Fibroblast of skin of back (primary cell): ENCODE results near the gene PLEKHH1.

Experiments
- DNase-seq: peaks from one replicate; pipeline ENCODE4 v3.0.0-alpha.2; 2013

Gene PLEKHH1

DNA sequence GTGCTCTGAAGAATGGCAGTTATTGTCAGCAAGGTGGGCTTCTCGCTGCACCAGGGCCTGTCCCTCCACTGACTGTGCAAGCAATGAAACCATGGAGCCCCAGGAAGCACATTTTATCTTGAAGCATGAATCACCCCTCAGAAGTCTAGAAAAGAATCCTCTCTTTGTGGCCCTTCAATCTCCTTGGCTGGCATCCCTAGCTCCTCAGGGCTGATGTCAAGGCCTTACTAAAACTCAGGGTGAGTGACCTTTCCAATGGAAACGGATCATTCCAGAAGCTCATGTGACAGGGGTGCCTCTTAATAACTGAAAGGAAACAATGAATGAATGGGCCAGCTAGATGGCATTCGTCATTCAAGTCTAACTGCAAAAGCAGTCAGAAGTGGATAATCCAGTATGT lies 22.3 kb upstream of the PLEKHH1 start:
- no peak for DNase-seq

DNA sequence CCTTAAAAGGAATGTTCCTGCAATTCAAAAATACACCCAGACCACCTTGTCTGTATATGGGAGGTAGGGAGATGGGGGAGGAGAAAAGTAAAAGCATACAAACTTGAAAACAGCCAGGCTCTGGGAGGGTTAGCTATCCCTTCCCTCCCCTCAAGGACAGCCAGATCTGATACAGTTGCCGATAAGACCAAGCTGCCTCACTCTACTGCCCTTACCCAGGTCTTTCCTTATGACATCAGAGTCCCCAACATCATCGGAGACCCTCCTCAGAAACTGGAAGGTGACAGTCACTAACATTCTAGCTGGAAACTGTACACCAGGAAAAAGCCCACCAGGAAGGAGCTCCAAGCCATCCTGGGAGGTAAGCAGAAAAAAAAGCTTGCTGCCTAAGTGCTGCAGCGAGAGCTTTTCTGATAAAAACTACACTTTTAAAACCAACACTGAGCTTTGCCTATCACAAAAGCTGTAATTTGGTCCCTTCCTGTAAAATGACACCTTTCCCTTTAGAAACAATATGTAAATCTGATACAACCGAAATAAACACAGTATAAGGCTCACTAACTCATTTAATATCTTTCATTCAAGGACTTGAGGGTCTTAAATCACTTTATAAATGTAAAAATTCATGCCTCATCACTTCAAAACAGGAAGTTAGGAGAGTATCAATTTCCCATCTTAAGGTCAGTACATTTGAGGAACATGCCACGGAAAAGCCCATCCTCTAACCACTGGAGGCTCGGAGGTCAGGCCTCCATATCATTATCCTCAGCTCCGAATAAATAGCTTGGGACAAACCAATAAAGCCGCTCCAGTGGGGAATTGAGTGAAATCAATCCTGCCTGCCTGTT lies 20.4 kb upstream of the PLEKHH1 start:
- DNase-seq: no peak

DNA sequence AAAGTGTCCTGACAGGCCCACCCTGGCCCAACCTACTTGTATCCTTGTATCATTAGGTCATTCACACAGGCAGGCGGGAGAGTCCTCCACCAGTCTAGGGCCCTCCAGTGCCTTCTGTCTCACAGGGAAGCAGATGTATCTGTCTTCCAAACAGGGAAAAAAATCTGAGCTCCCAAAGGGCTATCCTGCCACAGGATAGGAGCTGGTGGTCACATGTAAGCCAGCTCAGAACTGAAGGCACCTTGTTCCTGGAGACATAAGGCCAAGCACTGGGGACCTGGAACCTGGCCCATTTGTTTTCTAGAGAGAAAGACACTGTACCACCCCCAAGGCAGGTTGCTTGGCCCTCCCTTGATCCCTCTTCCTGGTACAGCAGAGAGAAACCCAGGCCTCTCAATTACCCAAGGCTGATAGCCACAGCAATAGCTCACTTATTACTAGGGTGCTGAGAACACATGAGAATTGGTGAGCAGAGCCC lies 19.4 kb upstream of the PLEKHH1 start:
- no peak for DNase-seq

DNA sequence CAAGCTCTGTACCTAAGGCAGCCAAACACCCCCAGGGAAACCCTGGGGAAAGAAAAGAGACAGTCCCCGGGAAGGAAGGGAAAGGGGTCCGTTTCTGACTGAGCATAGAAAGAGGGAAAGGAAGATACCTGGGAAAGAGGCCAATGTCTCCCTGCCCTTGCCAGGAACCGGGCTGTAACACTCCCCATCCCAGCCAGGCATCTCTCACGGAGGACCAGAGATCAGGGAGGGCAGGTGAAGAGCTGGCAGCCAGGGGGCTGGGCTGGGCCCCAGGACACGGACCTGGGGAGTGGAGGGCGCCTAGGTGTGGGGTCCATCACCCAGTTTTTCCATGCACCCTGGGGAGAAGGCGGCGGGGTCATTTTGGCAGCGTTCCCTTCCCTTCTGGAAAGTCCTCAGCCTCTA lies 18.9 kb upstream of the PLEKHH1 start:
- DNase-seq: no peak

DNA sequence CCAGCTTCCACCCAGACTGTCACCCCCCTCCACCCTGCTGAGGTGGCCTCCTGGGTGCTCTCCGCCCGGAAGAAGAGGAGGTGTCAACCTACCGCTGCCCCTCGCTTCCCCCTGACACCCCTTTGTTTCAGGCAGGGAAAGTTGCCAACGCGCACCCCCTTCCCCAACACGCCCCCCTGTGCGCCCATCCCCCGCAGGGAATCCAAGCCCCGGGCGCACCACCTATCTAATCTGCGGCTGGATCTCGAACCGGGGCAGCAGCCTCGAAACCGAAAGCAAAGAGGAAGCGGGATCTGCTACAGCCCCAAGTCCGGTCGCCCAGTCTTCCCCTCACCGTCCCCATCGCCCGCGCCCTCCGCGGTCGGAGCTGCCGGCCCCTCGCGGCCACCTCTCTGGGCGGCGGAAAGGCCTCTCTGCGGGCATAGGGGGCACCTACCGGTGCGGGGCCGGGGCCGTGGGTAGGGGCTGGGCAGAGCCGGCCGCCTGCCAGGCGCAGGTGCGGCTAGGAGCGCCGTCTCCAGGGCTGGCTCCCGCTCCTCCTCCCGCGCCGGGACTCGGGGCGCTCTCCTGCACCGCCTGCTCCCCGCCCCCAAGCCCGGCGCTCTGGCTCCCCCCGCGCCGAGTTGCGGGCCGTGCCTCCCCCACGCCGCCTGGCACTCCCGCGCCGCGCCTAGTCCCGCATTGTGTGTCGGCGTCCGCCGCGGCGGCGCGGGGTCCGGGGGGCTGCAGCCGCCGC lies 18.3 kb upstream of the PLEKHH1 start:
- peak; percentile 30 for DNase-seq

DNA sequence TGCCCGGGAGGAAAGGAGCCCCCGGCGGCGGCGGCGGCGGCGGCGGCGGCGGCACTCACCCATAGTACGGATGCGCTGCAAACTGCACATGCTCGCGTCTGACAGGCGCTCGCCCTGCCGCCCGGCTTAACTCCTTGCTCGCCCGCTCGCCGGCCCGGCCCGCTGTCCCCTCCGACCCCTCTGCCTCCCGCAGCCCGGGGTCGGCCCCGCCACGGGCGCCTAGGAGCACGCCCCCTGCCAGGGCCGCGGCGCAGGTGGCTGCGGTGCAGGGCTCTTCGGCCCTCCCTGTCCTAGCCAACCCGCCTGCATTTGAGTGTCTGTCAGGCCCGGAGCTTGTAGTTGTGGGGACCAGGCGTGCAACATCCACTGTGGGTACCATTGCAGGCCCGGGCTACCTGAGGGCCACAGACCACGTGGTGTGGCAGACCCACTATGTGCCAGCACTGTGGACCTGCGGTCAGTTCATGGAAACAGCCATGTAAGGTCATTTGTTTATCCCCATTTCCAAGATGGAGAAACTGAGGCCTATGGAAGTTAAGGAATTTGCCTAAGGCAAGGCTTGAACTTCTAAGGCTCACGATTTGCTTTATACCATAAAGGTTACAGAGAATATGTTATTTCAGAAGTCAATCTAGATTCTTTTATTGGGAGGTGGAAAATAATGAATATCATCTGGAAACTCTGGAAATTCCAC lies 17.6 kb upstream of the PLEKHH1 start:
- no peak for DNase-seq

DNA sequence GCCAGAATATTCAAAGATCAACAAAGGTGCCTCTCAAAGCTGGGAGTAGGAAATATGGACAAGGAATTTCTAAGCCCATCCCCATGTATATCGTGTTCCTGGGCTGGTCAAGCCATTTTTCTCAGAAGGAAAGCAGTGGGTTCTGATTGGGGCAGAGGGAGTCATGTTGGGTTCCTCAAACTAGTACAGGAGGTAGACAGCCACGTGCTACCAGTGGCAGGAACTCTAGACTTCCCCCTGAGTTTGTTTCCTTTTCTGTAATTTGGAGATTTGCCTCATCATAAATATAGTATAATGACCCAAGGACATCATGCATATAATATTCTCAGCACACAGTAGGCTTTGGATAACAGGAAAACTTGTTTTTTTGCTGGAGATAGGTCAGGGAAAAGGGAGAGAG lies 16.4 kb upstream of the PLEKHH1 start:
- DNase-seq: no peak

DNA sequence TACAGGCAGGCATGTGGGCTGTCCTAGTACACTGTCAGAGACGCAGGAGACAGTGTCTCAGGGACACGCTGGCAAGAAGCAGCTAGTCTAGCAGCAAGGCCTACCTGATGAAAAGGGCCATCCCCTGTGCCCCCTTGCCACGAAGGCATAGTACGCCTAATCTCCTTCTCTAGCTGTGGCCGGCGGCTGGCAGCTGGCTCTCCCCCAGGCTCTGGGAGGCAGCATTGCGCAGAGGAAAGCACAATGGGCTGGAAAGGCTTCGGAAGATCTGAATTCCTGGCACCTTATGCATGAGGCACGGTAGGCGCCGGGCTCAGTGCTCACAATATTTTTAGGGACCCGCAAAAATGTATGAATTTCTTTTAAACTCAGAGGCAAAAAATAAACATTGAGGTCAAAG lies 16.0 kb upstream of the PLEKHH1 start:
- DNase-seq: peak; percentile 34

DNA sequence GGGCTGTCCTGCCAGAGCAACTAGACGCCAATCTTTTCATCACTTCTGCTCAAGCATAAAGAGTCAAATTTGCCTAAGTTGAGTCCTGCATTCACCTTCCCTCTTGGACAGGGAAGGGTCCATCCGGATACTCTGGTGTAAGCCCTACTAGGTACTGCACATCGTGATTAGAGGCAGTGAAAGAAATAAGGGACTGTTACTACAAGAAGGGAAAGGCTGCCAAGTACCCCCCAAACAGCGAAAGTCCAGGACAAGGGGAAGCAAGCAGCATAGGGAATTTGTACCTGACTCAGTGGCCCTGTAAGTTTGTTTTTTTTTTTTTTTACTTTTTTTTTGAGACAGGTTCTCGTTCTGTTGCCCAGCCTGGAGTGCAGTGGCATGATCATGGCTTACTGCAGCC lies 13.7 kb upstream of the PLEKHH1 start:
- no peak for DNase-seq

DNA sequence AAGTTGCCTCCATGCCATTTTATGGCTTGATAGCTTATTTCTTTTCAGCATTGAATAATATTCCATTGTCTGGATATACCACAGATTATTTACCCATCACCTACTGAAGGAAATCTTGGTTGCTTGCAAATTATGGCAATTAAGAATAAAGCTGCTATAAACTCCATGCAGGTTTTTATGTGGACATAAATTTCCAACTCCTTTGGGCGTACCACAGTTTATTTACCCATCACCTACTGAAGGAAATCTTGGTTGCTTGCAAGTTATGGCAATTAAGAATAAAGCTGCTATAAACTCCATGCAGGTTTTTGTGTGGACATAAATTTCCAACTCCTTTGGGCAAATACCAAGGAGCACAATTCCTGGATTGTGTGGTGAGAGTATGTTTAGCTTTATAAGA lies 12.6 kb upstream of the PLEKHH1 start:
- DNase-seq: no peak

DNA sequence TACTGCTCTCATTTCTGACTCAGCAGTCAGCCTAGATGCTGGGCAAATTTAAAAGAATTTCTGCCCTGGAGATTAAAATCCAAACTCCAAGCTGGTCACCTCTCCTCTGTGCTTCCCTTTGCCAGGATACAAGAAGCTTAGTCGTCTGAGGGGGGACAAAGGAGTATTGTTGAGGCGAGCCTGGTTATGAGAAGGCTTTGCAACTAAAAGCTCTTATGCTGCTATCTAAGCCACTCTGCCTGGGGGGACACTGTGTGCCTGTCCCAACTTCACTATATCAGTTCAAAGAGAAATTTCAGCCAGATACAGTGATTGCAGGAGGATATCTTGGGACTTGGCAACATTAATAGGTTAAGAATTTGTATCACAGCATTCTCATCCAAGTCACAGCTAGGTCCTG lies 10.8 kb upstream of the PLEKHH1 start:
- no peak for DNase-seq

DNA sequence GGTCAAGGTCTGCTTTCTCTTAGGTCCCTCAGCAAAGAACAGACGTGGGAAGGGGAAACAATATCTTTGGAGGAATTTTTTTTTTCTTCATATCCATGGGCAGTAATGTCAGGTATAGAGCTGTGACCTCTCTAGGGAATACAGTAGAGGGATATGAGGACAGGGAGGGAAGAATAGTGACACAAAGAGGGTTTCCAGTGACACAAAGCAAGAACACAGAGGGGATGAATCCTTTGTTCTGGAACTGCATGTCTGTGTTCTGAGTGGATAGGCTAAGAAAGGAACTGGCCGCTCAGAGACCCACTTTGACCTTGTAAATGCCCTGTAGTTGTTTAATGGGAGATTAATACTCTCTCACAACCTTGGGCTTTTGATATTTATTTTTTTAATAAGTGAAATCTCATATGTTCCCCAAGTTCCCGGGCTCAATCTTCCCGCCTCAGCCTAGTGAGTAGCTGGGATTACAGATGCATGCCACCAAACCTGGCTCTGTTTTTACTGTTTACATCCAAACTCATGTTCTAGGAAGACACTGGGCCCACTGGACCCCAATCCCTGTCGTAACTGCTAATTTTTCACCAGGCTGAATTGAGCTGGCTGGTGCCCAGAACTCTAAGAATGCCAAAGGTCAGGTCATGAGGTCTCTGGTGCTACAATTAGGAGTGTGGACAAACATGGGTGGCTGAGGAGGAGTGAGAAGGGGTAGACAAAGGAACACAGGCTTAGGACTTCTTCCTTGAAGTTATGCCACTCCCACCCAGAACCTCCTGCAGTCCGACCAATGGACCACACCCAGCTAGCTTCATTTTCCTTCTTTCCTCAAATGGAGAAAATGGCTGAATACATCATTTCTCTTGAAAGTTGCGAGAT lies 9.1 kb upstream of the PLEKHH1 start:
- DNase-seq: no peak

DNA sequence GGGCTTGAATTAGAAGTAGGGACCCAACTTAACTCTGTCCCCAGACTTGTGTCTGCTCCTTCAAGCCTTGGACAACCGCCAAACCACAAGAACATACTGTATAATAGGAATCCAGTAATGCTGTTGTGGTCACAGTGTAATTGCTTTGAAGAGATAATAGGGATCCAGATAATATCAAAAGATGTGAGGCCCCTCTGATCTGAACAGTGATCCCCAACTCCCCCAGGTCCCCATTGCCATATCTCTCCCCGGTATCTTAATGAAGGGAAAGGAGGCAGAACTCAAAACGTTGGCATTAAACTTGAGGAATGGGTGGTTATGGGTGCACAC lies 8.5 kb upstream of the PLEKHH1 start:
- peak; percentile 21 for DNase-seq

DNA sequence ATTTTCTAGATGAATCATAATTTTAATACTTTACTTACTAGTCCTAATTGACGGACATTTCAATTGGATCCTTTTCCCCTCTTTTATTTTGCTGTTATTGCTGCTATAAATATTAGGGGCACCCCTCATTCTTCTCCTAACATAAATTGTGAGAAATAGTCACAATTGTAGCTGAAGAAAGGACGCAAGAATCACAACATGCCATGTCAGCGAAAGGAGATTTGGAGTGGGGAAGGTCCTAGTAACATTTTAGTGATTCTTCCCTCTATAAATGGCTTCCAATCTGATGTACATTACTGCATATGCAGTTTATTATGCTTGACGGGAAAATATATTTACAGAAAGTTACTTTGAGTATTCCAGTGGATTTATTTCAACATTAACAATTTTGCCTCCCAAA lies 7.7 kb upstream of the PLEKHH1 start:
- DNase-seq: no peak

DNA sequence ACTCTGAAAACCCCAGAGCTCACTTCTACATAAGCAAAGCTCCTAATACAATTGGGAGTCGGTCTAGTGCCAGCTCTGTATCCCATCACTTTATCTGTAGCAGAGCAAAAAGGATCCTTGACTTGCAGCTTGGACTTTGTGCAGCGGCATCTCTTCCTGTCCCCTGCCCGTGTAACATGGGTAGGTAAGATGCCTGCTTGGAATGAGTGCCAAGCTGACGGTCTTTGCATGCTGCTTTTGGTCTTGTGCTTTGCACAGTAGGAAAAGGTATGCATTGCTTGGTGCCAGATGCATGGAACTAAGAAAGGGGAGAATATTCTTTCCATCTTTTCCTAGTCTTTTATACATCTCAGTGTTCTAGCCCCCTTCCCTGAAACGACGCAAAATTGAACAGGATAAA lies 6.9 kb upstream of the PLEKHH1 start:
- no peak for DNase-seq

DNA sequence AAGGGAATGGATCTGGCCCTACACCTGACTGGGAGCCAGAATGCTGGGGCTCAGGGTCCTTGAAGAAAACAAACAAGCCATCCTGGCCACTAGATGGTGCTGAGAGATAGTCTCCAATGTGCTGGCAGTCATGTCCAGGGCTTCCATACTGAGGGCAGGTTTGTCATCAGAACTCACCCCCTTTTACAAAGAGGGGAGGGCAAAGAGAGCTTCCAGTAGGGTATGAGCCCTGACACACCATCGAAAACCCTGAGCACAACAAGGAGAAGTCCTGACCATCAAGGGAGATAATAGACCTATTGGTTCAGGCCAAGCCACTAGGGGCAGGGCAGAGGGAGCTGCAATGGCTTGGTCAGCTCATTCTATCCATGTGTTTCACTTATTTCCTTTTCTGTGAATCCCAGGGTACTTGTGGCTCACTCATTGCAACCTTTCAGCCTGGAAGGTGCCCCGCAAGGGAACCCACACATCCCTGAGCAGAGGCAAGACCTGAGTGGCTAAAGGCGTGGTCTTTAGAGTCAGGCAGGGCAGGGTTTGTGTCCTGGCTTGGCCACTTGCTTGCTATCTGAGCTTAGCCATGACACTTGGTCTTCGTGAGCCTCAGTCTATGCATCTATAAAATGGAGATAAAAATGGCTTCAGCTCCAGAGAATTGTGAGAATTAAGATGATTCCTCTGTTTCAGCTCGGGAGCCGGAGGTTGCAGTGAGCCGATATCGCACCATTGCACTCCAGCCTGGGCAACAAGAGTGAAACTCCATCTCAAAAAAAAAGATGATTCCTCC lies 6.2 kb upstream of the PLEKHH1 start:
- DNase-seq: peak; percentile 36

DNA sequence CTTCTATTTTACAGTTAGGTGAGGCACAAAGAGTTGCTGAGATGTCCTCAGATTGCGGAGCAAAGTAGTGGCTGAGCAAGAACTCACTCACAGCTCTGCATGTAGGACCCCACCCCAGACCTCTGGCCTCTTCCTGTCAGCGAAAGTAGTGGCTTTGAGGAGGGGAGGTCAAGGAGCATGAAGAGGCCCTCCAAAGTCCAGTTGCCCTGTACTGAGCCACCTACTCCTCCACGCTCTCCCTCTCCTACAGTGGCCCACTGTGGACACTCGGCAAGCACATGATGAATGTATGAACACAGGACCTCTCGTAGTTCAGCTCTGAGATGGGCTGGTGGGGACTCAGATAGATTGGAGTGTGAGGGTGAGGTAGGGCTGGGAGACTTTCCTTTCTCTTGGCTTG lies 5.3 kb upstream of the PLEKHH1 start:
- DNase-seq: no peak

DNA sequence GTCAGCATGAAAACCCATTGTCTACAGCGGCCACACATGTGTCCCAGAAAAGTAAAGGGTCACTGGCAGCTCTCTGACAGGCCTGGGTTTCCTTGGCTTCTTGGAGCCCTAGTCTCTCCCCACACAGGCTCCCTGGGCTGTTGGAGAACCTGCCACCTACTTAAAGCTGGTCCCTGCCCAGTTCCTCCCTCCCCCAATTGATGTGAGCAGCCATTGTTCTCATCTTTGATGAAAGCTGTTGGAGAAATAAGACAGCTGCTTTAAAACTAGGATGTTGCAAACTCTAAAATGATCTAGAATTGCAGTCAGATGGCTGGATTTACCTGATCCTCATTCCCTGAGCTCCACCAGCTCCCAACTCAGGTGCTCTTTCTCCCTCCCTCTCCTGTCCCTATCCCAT lies 4.8 kb upstream of the PLEKHH1 start:
- no peak for DNase-seq

DNA sequence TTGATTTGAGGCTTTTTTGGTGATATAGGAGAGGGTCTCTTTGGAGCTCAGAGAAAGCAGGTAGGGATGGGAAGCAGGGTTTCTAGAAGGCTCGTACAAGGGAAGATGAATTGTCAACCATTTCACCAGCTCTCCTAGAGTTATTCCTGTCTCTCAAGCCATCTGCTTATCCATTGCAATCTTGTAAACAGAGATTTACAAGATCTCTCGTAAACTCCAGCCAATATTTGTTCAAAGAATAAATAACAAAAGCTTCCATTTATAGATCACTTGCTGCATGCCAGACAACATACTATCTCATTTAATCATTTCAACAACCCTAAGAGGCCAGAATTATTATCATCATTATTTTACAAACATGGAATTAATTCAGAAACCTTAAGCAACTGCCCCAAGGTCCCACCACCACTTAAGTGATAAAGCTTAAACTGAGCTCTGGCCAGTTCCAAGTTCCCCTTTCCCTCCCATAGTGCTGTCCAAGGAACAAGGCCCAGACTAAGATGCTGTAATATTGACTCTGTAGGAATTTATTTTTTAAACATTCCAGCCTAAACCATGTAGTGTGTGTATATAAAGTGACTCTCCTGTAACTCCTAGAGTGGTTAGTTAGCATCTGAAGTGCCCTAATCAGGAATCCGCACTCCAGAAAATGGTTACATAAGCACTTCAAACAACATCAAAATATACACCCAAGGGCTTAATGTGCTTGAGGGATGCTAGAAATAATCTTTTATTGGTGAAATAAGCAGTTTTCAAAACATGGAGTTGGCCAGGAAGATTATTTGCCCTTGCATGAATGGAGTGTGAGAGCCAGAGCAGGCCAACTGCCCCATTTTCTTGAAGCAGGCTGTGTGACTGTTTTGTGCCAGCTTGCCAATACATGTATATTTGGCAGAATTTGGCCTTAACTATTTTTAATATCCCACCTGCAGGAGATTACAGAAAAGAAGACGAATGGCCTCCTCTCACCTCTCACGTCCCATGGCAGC lies 2.8 kb upstream of the PLEKHH1 start:
- DNase-seq: no peak

DNA sequence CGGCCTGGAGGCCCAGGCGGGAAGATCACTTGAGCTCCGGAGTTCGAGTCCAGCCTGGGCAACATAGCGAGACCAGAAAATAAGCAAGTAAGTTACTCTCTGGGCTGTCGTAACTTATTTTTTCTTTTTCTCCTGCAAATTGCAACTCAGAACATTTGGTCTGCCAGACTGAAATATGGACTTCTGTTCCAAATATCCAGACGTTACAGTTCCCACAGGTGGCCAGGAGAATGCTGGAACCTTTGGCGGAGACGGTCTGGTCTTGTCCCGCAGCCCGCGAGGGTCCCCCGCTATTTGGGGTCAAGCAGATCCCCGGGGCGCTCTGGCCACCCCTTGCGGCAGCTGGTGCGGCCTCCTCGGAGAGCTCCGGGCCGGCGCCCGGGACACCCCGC lies 488 bp upstream of the PLEKHH1 start:
- DNase-seq: no peak

DNA sequence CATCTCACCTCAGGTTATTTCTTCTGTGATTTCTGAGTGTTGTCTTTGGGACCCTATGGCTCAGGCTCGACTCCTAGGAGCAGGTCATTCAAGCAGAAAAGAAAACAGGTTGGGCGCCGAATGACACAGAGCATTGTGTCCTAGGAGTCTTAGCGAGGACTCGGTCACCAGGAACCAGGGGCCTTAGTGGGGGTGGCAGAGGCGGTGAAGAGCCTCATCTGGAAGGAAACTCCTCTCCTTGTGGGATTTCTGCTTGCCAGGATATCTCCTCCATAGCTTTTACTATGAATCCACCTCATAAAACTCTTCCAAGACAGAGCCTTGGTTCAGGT lies 630 bp downstream of the PLEKHH1 start:
- DNase-seq: no peak
